Mesodermal cell (in vitro differentiated cells): ENCODE results near the gene SLCO2B1.

ENCODE experiments used
- H3K27ac ChIP-seq: 2 replicates; pipeline ENCODE4 v1.7.0; 2013; ENCODE audit warnings: mild to moderate bottlenecking, low read depth, low read length, moderate library complexity; ENCODE audit not compliant: severe bottlenecking
- H3K36me3 ChIP-seq: 2 replicates; pipeline ENCODE4 v1.7.1; 2013; ENCODE audit warnings: mild to moderate bottlenecking, low read length, moderate library complexity; ENCODE audit not compliant: control insufficient read depth, insufficient read depth
- H3K4me1 ChIP-seq: one replicate; pipeline ENCODE4 v1.7.1; 2013; ENCODE audit warnings: mild to moderate bottlenecking, low read length; ENCODE audit not compliant: insufficient read depth, control insufficient read depth, poor library complexity, severe bottlenecking
- H3K4me3 ChIP-seq: 2 replicates; pipeline ENCODE4 v1.7.0; 2013; ENCODE audit warnings: low read length, control low read depth, mild to moderate bottlenecking; ENCODE audit not compliant: insufficient read depth, poor library complexity, severe bottlenecking; ENCODE audit errors: extremely low read depth
- H3K9me3 ChIP-seq: 2 replicates; pipeline ENCODE4 v1.7.1; 2013; ENCODE audit warnings: mild to moderate bottlenecking, low read length, moderate library complexity; ENCODE audit not compliant: control insufficient read depth
- WGBS, 2 experiments: methylation state at CpG; one replicate each; pipeline ENCODE4 v1.1.5; 2013; ENCODE audit warnings: missing lambda C conversion rate in 2 of 2; ENCODE audit not compliant: insufficient coverage in 2 of 2; 5-methylcytosine and 5-hydroxymethylcytosine counted together

The SLCO2B1 gene

GRCh38 chr11:75152651-75153427 lies 1.9 kb downstream of the SLCO2B1 start:
- Histone ChIP-seq H3K36me3 (no peaks in the 10 kb centered on the region), H3K4me3 (no peak overlapping the region), H3K9me3 (no peaks in the 10 kb centered on the region), H3K4me1 (peaks cover 13% of the 10 kb centered on the region), H3K27ac (no peak overlapping the region)
- 82 to 89% methylated on average over 4 to 5 of the region's 5 CpGs for WGBS, 2 experiments

GRCh38 chr11:75154646-75155569 lies 4.0 kb downstream of the SLCO2B1 start:
- H3K27ac ChIP-seq = no peak overlapping the region
- H3K36me3 ChIP-seq = no peaks in the 10 kb centered on the region
- H3K4me3 ChIP-seq = no peak overlapping the region
- WGBS, 2 experiments = 84 to 90% methylated on average over 9 of the region's 9 CpGs
- H3K9me3 ChIP-seq = no peaks in the 10 kb centered on the region
- peaks cover 10% of the 10 kb centered on the region for H3K4me1 ChIP-seq

- H3K4me1 ChIP-seq = peaks cover 10% of the 10 kb centered on the region
- no peak overlapping the region for H3K27ac ChIP-seq
- no peaks in the 10 kb centered on the region for H3K36me3 ChIP-seq
- 87 to 90% methylated on average over 10 to 12 of the region's 13 CpGs for WGBS, 2 experiments
- H3K9me3 ChIP-seq = peaks cover 3% of the 10 kb centered on the region
- H3K4me3 ChIP-seq = no peak overlapping the region
These were observed 4.9 kb downstream of the SLCO2B1 start for GRCh38 chr11:75155570-75156422.

- H3K27ac ChIP-seq = no peak overlapping the region
- peaks cover 11% of the 10 kb centered on the region for H3K9me3 ChIP-seq
- no peaks in the 10 kb centered on the region for H3K36me3 ChIP-seq
- H3K4me1 ChIP-seq = peaks cover 10% of the 10 kb centered on the region
- H3K4me3 ChIP-seq = no peak overlapping the region
These were observed 7.3 kb downstream of the SLCO2B1 start for GRCh38 chr11:75158241-75158640.

DNA sequence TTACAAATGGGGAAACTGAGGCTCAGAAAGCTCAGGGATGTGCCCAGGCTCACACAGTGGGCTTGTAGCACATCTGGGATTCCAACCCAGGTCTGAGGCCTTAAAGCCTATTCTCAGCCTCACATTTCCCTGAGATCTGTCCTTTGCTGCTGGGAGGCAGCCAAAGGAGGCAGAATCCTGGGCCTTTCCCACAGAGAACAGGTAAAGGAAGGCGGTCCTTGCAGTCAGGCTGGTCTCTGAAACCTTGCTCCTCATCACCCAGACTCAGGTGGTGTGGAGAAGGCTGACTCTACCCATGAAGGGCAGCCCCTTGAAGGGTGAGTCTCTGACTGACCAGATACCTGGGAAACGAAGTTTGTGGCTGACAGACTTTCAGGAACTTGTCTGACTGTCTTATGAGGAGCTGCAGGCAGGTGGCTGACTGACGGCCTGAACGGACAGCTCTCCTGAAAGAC lies 7.8 kb downstream of the SLCO2B1 start:
- WGBS, 2 experiments = 79 to 87% methylated on average over 4 of the region's 4 CpGs
- Histone ChIP-seq H3K36me3 (no peaks in the 10 kb centered on the region), H3K9me3 (peaks cover 11% of the 10 kb centered on the region), H3K27ac (no peak overlapping the region), H3K4me3 (no peak overlapping the region), H3K4me1 (peaks cover 10% of the 10 kb centered on the region)

DNA sequence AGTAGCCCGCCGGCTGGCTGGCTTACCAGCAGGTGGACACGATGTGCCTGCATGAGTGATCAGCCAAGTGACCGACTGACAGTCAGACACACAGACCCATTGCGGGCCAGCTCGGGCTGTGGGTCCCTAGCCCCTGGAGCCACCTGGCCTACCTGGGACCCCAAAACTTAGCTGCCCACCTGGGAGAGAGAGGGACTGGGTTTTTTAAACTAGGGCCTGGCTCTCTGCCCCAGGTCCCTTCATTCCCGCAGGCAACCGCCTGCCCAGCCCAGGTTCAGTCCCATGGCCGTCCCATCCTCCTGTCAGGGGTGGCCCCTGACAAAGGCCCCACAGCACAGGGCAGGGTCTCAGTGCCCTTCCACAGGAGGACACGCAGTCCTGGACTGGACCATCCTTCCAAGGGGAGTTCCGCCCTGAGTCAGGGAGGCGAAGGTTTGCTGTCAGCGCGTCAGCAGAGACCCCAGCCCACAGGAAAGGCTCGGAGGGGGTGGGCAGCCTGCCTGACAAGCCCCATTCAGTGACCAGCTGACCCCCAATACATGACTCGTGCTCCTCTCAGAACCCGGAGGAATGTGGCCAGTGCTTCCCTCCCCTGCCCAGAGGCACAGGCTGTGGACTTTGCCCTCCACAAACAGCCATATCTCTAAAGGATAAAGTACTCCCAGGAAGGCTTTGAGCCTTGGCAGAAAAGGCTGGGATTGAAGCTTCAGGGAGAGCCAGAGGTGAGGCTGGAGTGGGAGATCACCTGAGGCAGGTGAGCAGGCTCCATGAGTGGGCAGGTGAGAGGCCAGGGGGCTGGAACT lies 8.4 kb downstream of the SLCO2B1 start:
- Histone ChIP-seq H3K9me3 (peaks cover 11% of the 10 kb centered on the region), H3K36me3 (no peaks in the 10 kb centered on the region), H3K27ac (no peak overlapping the region), H3K4me3 (no peak overlapping the region), H3K4me1 (peaks cover 10% of the 10 kb centered on the region)
- 86 to 88% methylated on average over 15 of the region's 17 CpGs for WGBS, 2 experiments

DNA sequence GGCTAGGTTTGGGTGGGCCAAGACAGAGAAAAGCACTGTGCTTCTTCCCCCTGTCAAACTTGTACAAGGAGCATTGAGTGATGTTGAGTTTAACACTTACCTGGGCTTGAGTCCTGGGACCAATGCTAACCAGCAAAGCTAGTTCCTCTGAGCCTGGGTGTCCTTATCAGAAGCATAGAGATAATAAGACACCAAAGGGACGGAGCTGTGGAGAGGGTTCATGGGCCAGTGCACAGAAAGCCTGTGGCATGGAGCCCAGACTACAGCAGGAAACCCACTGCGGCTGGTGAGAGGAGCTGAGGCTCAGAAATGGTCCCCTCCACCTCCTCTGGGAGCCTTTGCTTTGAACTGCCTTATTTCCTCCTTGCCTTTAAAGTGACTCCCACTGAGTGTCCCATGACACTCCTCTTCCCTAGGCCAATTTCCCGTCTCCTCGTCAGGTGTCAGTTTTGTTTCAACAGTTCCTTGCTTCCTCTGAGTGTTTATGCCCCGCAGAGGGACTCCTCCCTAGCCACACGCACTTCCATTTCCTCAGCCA lies 9.4 kb downstream of the SLCO2B1 start:
- Histone ChIP-seq H3K36me3 (no peaks in the 10 kb centered on the region), H3K27ac (no peak overlapping the region), H3K9me3 (peaks cover 11% of the 10 kb centered on the region), H3K4me3 (no peak overlapping the region), H3K4me1 (peaks cover 7% of the 10 kb centered on the region)
- 73 to 81% methylated on average over 5 to 6 of the region's 6 CpGs for WGBS, 2 experiments

DNA sequence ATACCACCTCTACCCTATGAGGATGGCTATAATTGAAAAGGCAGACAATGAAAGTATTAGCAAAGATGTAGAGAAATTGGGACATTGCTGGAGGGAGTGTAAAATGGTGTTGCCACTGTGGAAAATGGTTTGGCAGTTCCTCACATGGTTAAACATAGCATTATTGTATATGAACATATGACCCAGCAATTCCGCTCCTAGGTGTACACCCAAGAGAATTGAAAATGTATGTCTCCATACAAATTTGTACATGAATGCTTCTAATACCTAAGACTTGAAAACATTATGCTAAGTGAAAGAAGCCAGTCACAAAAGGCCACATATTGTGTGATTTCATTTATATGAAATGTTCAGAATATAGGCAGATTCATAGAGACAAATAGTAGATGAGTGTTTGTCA lies 10.0 kb downstream of the SLCO2B1 start:
- H3K4me1 ChIP-seq = peaks cover 6% of the 10 kb centered on the region
- no peak overlapping the region for H3K27ac ChIP-seq
- peaks cover 11% of the 10 kb centered on the region for H3K9me3 ChIP-seq
- no peaks in the 10 kb centered on the region for H3K36me3 ChIP-seq
- H3K4me3 ChIP-seq = no peak overlapping the region
- WGBS, 2 experiments = 80% methylated on average over 1 of the region's 1 CpG; no CpG with 5 or more reads in 1 of the 2 experiments

DNA sequence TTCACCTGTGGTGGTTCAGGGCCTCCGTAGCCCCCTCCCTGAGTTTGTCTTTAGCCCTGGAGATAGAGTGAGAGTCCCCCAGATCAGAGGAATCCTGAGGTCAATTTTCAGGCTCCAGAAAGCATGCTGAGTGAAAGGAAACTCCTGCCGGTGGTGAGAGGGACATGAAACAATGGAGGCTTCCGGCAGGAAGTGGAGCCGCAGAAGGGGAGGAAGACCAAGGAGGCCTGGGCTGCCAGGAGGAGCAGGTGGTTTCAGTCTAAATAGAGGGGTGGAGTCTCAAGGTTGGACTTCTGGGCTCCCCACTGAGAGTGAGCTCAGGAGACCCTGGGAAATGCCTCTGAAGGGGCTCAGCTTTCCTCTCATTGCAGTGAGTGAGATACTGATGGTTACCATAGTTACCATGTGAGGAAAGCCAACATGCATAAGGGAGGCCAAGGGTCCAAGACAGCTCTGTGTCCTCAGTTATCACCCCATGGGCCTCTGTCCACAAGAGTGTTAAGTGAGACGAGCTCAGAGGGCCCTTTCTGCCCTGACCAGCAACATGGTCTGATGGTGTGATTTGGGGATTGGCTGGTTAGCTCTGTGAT lies 10.7 kb downstream of the SLCO2B1 start:
- Histone ChIP-seq H3K4me3 (no peak overlapping the region), H3K36me3 (no peaks in the 10 kb centered on the region), H3K27ac (no peak overlapping the region), H3K9me3 (peaks cover 11% of the 10 kb centered on the region), H3K4me1 (peaks cover under 1% of the 10 kb centered on the region)
- WGBS, 2 experiments = 59 to 79% methylated on average over 4 of the region's 5 CpGs
